ENCODE results near the gene HHAT.

The HHAT gene

GRCh38 chr1:210445931-210446330 lies 117.2 kb downstream of the HHAT start:
- no peak for DNase-seq

DNA sequence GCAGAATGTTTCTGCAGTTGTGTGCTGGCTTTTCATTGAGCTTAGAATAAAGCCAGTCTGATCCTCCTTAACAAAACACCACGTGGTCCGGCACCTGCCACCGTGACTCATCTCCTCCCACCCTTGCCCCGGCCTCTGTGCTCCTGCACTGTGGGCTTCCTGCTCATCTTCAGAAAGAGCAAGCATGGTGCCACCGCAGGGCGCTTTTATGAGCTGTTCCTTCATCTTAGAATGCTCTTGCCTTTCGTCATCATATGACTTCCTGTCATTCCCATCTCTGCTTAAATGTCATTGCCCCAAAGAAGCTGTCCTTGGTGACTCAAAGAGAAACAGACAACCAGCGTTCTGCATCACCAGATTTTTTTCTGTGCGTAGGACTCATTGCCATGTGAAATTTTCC lies 117.8 kb downstream of the HHAT start:
- DNase-seq, result peak; percentile 66

DNA sequence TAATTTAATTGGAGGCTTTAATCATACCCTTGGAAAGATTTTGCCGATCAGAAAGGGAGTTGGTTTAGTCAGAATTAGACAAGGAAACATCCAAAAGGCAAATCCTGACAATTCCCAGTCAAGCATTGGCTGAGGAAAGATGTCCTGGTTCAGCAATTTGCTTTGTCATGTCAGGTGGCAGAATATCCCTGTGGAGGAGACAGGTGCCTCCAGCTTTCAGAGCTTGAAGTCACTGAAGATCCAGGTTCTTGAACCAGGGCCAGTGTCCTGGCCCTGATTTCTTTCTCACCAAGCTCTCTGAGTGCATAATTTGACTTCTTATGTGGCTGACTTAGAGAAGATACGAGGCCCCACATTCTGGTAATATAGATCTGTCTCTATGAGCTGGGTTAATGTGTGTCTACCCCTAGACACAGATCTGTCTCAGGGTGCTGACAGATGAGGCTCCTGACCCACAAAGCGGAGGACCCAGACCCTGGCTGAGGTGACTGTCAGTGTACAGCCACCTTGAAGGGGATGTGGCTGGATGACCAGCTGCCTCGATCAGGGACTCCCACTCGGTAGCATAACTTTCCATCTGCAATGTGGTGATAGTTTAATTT lies 118.9 kb downstream of the HHAT start:
- DNase-seq, result no peak

DNA sequence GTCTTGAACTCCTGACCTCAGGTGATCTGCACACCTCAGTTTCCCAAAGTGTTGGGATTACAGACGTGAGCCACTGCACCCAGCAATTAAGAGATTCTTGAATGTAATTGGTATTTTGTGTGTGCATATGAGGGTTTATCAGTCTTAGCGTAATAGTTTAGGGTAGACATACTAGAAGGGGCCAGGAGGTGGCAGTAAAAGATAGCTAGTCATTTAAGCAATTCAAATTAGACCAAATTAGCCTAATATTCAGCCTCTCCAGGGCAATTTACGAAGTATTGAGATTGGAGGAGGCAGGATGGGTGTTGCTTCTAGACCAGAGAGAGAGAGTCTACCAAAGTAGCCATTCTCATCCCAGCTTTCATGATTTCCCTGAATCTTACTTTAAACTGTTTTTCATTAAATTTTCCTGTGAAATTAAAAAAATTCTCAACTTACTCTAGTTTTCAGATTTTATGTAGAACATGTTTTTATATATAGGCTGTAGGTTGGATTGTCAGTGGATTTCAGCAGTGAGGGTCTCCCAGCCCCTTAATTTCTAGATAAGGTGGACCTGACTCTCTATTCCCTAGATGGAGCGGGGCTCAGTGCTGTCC lies 119.7 kb downstream of the HHAT start:
- DNase-seq, result peak; percentile 30

GRCh38 chr1:210455840-210456603 lies 127.3 kb downstream of the HHAT start:
- DNase-seq, result no peak

- no peak for DNase-seq
Measured at GRCh38 chr1:210456731-210457255, 128.1 kb downstream of the HHAT start.

DNA sequence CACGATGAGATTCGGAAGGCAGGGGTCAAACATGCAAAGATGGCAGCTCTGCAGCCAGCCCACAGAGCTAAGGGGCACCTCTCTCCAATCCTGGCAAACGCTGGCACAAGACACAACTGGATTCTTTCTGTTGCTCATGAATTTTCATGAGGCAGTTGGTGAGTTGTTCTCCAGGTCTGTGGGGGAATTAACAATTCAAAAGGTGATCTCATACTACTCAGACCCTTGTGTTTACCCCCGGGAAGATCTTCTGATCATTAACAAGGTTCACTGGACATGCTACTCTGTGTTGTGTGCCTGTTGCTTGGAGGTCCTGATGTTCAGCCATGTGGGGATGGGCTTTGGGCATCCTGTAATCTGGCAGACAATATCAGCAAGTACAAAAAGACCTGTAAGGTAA lies 128.9 kb downstream of the HHAT start:
- no peak for DNase-seq

- DNase-seq, result no peak
Measured at GRCh38 chr1:210464519-210465039, 135.9 kb downstream of the HHAT start.

DNA sequence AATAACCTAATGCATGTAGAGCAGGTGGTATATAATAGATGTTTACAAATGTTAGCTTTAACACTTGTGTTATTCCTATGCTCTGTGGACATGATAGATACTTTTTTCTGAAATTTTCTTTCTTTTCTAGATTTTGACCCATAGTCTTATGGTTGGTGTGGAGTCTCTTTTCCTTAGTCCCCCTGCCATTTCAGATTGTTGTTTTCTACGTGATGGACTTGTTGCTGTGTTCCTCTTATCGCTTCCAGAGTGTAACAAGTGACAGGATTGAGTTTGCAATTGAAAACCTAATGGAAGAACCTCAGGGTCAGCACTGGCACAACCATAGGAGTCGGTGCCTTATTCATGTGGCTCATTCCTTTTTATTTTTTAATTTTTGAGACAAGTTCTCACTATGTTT lies 136.4 kb downstream of the HHAT start:
- no peak for DNase-seq

DNA sequence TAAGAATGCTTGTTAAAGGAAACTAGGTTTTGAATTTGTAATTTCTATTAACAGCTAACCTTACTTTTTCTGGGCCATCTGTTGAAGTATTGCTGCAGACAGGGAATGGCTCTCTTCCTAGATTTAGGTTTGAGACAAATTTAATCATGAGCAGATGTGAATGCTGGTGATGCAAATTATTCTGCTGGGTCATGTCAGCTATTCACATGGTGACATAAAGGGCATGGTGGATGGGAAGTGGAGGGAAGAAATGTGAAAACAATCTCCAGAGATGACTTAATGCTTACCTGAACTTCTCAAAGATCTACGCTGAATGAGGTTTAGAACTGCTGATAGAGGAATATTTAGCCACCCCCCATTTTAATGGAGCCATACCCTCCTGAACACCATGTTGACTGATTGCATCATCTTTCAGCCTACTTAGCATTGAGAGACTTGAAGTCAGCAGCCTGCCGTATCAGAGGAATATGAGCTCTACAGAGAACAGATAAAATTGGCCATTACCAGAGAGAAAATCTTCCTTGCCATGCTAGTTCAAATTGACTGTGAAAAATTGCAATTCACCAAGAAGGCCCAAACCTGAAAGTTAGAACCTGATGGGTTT lies 138.8 kb downstream of the HHAT start:
- DNase-seq, result no peak

- no peak for DNase-seq
Measured at GRCh38 chr1:210469441-210469840, 140.7 kb downstream of the HHAT start.

DNA sequence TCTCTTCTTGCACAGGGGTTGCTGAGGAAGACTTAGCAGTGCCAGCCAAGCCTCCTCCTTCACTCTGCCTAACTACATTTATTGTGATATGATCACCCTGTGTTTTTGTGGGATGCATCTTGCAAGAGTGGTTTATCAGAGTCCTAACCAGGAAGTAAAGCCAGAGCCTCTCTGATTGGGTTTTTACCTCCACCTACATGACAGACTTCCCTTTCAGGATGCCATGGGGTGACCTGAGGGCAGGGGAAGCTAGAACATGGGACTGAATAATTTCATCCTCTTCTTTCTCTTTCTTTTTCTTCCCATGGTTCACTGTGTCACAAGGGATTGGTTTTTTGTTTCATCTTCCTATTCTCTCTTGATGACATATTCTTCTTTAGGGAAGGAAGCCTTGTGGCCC lies 146.6 kb downstream of the HHAT start:
- DNase-seq, result no peak

- no peak for DNase-seq
Measured at GRCh38 chr1:210475806-210476205, 147.1 kb downstream of the HHAT start.

GRCh38 chr1:210476730-210477129 lies 148.0 kb downstream of the HHAT start:
- DNase-seq, result no peak

GRCh38 chr1:210477328-210477924 lies 148.7 kb downstream of the HHAT start:
- DNase-seq, result no peak

DNA sequence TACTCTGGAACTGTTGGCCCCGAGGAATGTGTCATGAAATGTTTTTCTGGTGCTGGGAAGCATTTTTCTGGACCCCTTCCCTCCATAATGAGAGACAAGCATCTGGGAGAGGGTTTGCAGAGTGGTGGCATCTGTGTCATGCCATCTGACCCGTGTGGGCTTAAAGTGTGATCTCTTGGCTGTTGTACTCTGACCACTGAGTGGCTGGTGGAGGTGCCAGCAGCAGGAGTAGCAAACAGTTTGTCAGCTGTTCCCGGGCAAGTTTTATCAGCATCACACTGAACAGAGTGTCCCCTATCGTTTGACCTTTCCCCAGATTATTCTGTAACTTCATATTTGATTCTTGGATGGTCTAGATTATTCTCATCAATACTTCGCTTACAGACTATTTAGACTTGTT lies 150.1 kb downstream of the HHAT start:
- no peak for DNase-seq

GRCh38 chr1:210482491-210482890 lies 153.8 kb downstream of the HHAT start:
- DNase-seq, result no peak

DNA sequence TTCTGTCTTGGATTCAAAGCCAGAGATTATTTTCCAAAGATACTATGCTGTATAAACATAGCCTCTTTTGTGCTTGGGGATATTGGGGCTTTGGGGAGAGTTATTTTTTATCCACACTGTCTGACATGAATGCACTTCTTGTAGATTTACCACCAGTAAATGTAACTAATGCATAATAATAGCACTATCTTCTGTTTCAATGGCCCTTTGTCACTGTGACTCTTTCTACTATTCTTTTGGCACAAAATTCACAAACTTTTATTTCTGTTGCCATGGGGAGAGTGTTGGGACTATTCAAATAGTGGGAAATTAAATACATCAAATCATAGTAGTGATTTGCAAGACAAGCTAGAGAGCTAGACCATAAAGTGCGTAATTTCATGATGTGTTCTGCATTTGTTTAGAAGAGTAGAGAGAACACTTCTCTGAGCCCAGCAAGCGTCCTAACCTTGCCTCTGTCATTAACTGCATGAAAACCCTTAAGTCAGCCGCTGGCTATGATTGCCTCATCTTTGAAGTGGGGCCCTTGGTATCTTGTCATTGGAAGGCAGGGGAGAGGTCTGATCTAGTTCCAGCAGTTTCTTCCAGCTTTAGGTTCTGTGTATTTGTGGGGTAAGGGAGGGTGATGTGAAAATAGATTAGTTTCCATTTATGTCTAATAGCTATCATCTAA lies 154.4 kb downstream of the HHAT start:
- no peak for DNase-seq

GRCh38 chr1:210483821-210484220 lies 155.1 kb downstream of the HHAT start:
- DNase-seq, result no peak

DNA sequence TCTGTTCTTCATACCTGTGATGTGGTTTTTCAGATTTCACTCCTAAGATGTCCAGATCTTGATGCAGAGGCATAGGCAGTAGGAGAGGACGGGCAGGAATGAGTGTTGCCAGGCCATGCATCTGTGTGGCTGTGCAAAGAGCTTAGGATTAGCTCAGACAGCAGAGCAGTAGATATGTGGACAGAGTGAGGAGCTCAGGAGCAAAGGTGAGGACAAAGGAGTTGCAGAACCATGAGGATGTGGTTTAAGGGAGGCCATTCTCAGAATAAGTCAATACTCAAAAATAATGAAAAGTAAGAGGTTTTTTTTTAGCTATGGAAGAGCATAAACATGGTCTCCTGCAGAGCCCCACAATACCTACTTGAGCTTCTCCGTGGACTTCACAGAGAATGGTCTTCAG lies 158.3 kb downstream of the HHAT start:
- no peak for DNase-seq

- DNase-seq, result no peak
Measured at GRCh38 chr1:210489491-210489890, 160.8 kb downstream of the HHAT start.

- no peak for DNase-seq
Measured at GRCh38 chr1:210490781-210491180, 162.1 kb downstream of the HHAT start.

DNA sequence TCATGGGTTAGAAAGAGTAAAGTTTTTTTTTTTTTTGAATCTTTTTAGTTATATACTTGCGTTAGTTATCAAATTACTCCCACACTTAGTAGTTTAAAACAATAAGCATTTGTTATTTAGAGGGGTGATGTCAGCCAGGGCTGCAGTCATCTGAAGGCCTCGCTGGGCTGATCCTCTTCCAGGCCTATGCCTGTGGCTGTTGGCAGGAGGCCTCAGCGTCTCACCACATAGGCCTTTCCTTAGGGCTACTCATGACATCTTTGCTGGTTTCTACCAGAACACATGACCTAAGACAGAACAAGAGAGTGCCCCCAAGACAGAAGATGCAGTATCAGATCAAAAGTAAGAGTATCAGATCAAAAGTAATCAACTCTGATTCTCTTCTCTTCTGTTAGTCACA lies 167.4 kb downstream of the HHAT start:
- no peak for DNase-seq

Measured in NCI-H345 (cell line).